Karpas-422 (cell line): ENCODE measurements around the gene CPA4. TPM values are rescaled to one million over a fixed set of nuclear protein-coding genes. Genes with fewer than 3 reads are reported as not detected.
"Not testable (repeated sequence)": the region's sequence is repeated elsewhere in the genome, so short reads cannot be mapped to it uniquely, and the experiment has no call there.

Experiments
- DNase-seq: peaks from one replicate; pipeline ENCODE4 v3.0.0-alpha.2; 2015
- H2AFZ ChIP-seq: fragments of 200-600 bp; sonication (generic); 2 replicates; pipeline ENCODE4 v1.6.1; 2014; ENCODE audit warnings: antibody characterized with exemption, low read length, mixed read lengths
- H3K27ac ChIP-seq: fragments of 200-600 bp; sonication (generic); 2 replicates; pipeline ENCODE4 v1.5.1; 2014; ENCODE audit warnings: mild to moderate bottlenecking, low read length, moderate library complexity
- H3K27me3 ChIP-seq: fragments of 200-600 bp; sonication (generic); 2 replicates; pipeline ENCODE4 v1.6.1; 2014; ENCODE audit warnings: low read length, mixed read lengths
- H3K36me3 ChIP-seq: fragments of 200-600 bp; sonication (generic); 2 replicates; pipeline ENCODE4 v1.6.1; 2014; ENCODE audit warnings: low read length, mixed read lengths; ENCODE audit not compliant: insufficient read depth
- H3K4me1 ChIP-seq: fragments of 200-600 bp; sonication (generic); 2 replicates; pipeline ENCODE4 v1.6.1; 2014; ENCODE audit warnings: mild to moderate bottlenecking, low read length, mixed read lengths
- H3K4me2 ChIP-seq: fragments of 200-600 bp; sonication (generic); 2 replicates; pipeline ENCODE4 v1.6.1; 2014; ENCODE audit warnings: low read length, low read depth, mild to moderate bottlenecking; ENCODE audit not compliant: poor library complexity, severe bottlenecking
- H3K4me3 ChIP-seq: fragments of 200-600 bp; sonication (generic); 2 replicates; pipeline ENCODE4 v1.5.1; 2014; ENCODE audit warnings: mild to moderate bottlenecking, antibody characterized with exemption, low read length, mixed read lengths
- H3K79me2 ChIP-seq: fragments of 200-600 bp; sonication (generic); 2 replicates; pipeline ENCODE4 v1.6.1; 2014; ENCODE audit warnings: mild to moderate bottlenecking, low read length, mixed read lengths
- H3K9ac ChIP-seq: fragments of 200-600 bp; sonication (generic); 2 replicates; pipeline ENCODE4 v1.6.0; 2014; ENCODE audit warnings: low read length
- H3K9me2 ChIP-seq: fragments of 200-600 bp; sonication (generic), shearing (Covaris generic); replicated peaks from 2 replicates; pipeline ENCODE4 v1.6.0; 2014; ENCODE audit warnings: mild to moderate bottlenecking, low read length, moderate library complexity; ENCODE audit not compliant: insufficient read depth
- H3K9me3 ChIP-seq: fragments of 300-700, 200-600 bp; sonication (generic); 2 replicates; pipeline ENCODE4 v1.6.1; 2014; ENCODE audit warnings: low read length, mixed read lengths
- H4K20me1 ChIP-seq: fragments of 200-600 bp; sonication (generic); 2 replicates; pipeline ENCODE4 v1.6.1; 2014; ENCODE audit warnings: mild to moderate bottlenecking, antibody characterized with exemption, low read length, low read depth; ENCODE audit not compliant: insufficient read depth
- total RNA-seq: library from RNA; depleted of rRNA; stranded (reverse); fragments of >200 nt; shearing (Covaris generic); gene quantifications from 2 replicates; pipeline ENCODE4 v1.2.3, GENCODE V29; 2014; ENCODE audit warnings: low replicate concordance

Gene CPA4
- total RNA-seq, 1 experiment from 2014 or later = not detected

DNA sequence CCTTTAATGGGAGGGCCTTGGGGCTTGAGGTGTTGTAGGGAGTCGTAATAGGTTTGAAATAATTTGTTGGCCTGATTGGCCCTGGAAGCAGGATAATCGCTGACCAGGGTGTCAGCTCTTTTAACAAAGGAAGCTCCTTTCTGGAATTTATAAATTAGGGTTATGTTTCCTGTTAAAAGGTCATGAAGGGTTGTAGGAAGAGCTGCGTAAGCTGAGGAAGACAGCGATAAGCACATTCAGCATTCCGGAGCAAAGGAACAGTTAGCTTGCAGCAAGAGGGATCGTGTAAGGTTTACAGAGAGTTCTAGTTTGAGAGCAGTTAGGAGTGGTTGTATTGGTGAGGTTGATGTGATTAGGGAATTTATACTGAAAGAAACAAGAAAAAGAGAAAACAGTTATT, 21.3 kb downstream of the CPA4 start:
- H4K20me1 ChIP-seq = no peaks in the 10 kb centered on the region
- no peak overlapping the region for H3K4me2 ChIP-seq
- H3K27me3 ChIP-seq = no peaks in the 10 kb centered on the region
- DNase-seq = no peak
- no peaks in the 10 kb centered on the region for H3K79me2 ChIP-seq
- H3K4me3 ChIP-seq = no peak overlapping the region
- H3K4me1 ChIP-seq = no peaks in the 10 kb centered on the region
- no peaks in the 10 kb centered on the region for H3K9me2 ChIP-seq
- no peak overlapping the region for H3K27ac ChIP-seq
- H3K36me3 ChIP-seq = no peaks in the 10 kb centered on the region
- no peak overlapping the region for H2AFZ ChIP-seq
- H3K9ac ChIP-seq = no peak overlapping the region
- no peaks in the 10 kb centered on the region for H3K9me3 ChIP-seq

DNA sequence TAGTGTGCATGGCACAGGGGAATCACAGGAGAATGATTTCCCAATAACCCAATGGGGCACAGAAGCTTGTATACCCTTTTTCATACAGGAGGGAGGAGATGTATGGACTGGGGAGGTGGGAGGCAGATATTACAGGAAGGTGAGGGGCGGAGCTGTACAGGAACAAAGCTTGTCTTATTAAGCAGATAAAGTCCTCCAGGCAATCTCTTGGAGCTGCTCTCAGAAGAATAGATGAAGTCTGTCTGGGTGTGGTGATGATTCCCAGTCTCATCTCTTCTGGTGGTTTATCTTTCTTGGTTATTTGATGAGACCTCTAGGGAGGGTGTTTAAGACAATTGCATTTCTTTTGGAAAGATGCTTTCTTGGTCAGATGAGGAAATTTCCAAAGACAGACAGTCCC, 26.6 kb downstream of the CPA4 start:
- no peaks in the 10 kb centered on the region for H3K4me1 ChIP-seq
- DNase-seq = no peak
- H3K27ac ChIP-seq = no peak overlapping the region
- H2AFZ ChIP-seq = no peak overlapping the region
- no peaks in the 10 kb centered on the region for H3K9me2 ChIP-seq
- no peak overlapping the region for H3K4me3 ChIP-seq
- H4K20me1 ChIP-seq = no peaks in the 10 kb centered on the region
- H3K79me2 ChIP-seq = no peaks in the 10 kb centered on the region
- no peaks in the 10 kb centered on the region for H3K9me3 ChIP-seq
- no peak overlapping the region for H3K9ac ChIP-seq
- H3K36me3 ChIP-seq = no peaks in the 10 kb centered on the region
- no peaks in the 10 kb centered on the region for H3K27me3 ChIP-seq
- no peak overlapping the region for H3K4me2 ChIP-seq

DNA sequence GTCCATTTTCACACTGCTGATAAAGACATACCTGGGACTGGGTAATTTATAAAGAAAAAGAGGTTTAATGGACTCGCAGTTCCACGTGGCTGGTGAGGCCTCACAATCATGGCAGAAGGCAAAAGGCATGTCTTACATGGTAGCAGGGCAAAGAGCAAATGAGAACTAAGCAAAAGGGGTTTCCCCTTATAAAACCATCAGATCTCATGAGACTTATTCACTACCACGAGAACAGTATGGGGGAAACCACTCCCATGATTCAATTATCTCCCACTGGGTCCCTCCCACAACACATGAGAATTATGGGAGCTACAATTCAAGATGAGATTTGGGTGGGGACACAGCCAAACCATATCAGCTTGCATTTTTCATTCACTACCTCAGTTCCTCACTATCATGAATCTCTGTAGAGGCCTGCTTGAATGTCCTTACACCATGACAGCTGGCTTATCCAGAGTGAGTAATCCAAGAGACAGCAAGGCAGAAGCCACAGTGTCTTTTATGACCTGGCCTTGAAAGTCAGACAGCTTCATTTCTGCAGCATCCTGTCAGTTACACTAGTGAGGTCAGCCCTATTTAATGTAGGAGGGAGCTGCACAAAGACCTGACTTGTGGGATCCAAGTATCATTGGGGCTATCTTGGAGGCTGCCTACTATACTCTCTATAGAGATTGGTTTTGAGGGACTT, 28.7 kb downstream of the CPA4 start:
- not testable (repeated sequence) for H3K79me2 ChIP-seq, H3K27ac ChIP-seq, H3K27me3 ChIP-seq, H4K20me1 ChIP-seq, H3K4me2 ChIP-seq, H3K36me3 ChIP-seq, H3K4me3 ChIP-seq, H3K9me3 ChIP-seq, H3K9me2 ChIP-seq, H3K9ac ChIP-seq, H2AFZ ChIP-seq, H3K4me1 ChIP-seq, DNase-seq

GRCh38 chr7:130322615-130323014, 29.7 kb downstream of the CPA4 start:
- Histone ChIP-seq H3K9ac (no peak overlapping the region), H3K9me3 (no peaks in the 10 kb centered on the region), H3K27me3 (no peaks in the 10 kb centered on the region), H3K79me2 (no peaks in the 10 kb centered on the region), H3K36me3 (no peaks in the 10 kb centered on the region), H3K27ac (no peak overlapping the region), H3K4me3 (no peak overlapping the region), H3K4me2 (no peak overlapping the region), H2AFZ (no peak overlapping the region), H3K9me2 (no peaks in the 10 kb centered on the region), H4K20me1 (no peaks in the 10 kb centered on the region), H3K4me1 (no peaks in the 10 kb centered on the region)
- DNase-seq = no peak

DNA sequence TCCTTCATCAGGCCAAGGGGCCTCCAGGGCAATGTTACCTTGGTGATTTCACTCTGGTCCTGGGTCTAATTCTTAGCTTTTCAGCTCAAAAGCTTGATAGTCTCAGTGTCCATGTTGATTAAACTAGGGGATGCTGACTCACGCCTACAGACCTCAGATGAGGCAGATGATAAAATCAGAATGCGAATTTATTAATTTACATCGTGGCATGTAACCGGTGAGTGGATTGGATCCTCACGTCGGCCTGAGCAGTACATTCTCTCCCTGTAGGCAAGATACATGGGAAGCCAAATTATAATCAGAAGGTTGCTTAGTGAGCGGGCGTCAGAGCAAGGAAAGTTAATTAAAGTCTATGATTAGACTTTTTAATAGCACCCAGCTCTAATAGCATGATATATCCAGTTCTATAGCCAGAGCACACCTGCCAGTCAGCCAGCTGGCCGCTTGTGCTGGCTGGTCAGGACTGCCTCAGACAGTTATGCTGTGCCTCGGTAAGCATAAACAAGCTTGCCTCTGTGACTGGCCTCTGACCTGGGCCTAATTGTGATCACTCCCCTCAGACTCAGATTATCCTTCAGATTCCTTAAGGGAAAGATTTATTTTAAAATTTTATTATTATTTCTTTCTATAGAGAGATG, 31.5 kb downstream of the CPA4 start:
- no peak overlapping the region for H3K4me3 ChIP-seq
- no peaks in the 10 kb centered on the region for H3K27me3 ChIP-seq
- H4K20me1 ChIP-seq = no peaks in the 10 kb centered on the region
- H3K9me3 ChIP-seq = no peaks in the 10 kb centered on the region
- DNase-seq = no peak
- no peak overlapping the region for H3K27ac ChIP-seq
- H3K36me3 ChIP-seq = no peaks in the 10 kb centered on the region
- H3K9ac ChIP-seq = no peak overlapping the region
- no peak overlapping the region for H2AFZ ChIP-seq
- no peaks in the 10 kb centered on the region for H3K79me2 ChIP-seq
- H3K4me2 ChIP-seq = no peak overlapping the region
- H3K4me1 ChIP-seq = no peaks in the 10 kb centered on the region
- H3K9me2 ChIP-seq = no peaks in the 10 kb centered on the region

- Histone ChIP-seq H3K4me1 (no peaks in the 10 kb centered on the region), H3K4me2 (no peak overlapping the region), H2AFZ (no peak overlapping the region), H4K20me1 (no peaks in the 10 kb centered on the region), H3K27me3 (no peaks in the 10 kb centered on the region), H3K79me2 (no peaks in the 10 kb centered on the region), H3K9ac (no peak overlapping the region), H3K9me3 (no peaks in the 10 kb centered on the region), H3K27ac (no peak overlapping the region), H3K36me3 (no peaks in the 10 kb centered on the region), H3K4me3 (no peak overlapping the region), H3K9me2 (no peaks in the 10 kb centered on the region)
- DNase-seq = no peak
These were observed 36.7 kb downstream of the CPA4 start for GRCh38 chr7:130329681-130330080.

DNA sequence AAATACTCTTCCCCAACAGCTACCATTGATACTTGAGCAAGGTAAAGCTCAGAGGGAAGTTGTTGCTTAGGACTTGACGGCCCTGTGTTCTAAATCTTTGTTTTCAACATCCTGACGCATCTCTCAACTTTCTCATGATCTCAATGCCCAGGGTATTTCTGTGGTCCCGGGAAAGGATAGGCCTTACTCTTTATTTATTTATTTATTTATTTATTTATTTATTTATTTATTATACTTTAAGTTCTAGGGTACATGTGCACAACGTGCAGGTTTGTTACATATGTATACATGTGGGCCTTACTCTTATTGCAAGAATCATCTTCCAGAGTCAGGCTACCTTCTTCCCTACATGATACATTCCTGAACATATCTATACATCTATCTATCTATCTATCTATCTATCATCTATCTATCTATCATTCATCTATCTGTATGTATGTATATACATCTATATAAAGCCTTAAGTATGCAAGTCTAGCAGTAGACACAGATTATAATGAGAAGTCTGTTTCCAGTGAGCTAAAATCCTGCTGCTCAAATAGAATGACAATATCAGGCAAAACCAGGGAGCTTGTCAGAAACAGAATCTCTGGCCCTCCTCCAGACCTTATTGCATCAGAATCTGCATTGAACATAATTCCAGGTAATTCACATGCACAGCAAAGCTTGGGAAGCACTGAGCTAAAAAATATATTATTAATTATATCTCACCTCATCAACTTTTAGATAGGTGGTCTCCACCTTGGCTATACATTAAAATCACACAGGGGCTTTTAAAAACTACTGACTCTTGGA, 39.5 kb downstream of the CPA4 start:
- no peaks in the 10 kb centered on the region for H3K9me2 ChIP-seq
- H3K4me3 ChIP-seq = no peak overlapping the region
- no peaks in the 10 kb centered on the region for H3K36me3 ChIP-seq
- H3K4me2 ChIP-seq = no peak overlapping the region
- no peaks in the 10 kb centered on the region for H4K20me1 ChIP-seq
- no peaks in the 10 kb centered on the region for H3K79me2 ChIP-seq
- H3K4me1 ChIP-seq = no peaks in the 10 kb centered on the region
- no peaks in the 10 kb centered on the region for H3K27me3 ChIP-seq
- H3K27ac ChIP-seq = no peak overlapping the region
- H3K9ac ChIP-seq = no peak overlapping the region
- no peak overlapping the region for H2AFZ ChIP-seq
- DNase-seq = no peak
- no peaks in the 10 kb centered on the region for H3K9me3 ChIP-seq

- no peaks in the 10 kb centered on the region for H3K36me3 ChIP-seq
- no peak overlapping the region for H2AFZ ChIP-seq
- DNase-seq = no peak
These were observed 40.9 kb downstream of the CPA4 start for GRCh38 chr7:130333832-130334231.

More at GRCh38 chr7:130333832-130334231, 40.9 kb downstream of the CPA4 start:
- H3K9me2 ChIP-seq = no peaks in the 10 kb centered on the region
- H3K9ac ChIP-seq = no peak overlapping the region
- H4K20me1 ChIP-seq = no peaks in the 10 kb centered on the region
- no peaks in the 10 kb centered on the region for H3K27me3 ChIP-seq
- no peaks in the 10 kb centered on the region for H3K79me2 ChIP-seq
- no peak overlapping the region for H3K27ac ChIP-seq
- H3K4me1 ChIP-seq = no peaks in the 10 kb centered on the region
- no peaks in the 10 kb centered on the region for H3K9me3 ChIP-seq
- H3K4me2 ChIP-seq = no peak overlapping the region
- H3K4me3 ChIP-seq = no peak overlapping the region
